ENCODE data around the gene ESRRG.

DNA sequence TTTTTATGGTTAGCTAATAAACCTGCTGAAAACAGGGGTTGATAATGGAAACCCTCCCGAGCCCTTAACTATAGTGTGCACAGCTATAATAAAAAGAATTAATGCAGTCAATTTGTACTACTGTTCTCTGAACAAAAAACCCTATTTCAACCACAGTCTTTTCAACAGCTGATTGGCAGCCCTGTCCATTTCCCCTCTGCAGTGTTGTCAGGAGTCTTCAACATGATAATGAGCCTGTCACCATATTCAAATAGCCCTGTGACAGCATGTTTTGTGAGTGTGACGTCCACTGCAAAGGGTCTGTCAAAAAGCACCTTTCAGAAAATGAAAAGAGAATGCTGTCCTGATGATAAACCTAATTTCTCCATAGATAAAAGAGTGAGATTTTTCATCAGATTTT lies 92.7 kb downstream of the ESRRG start:
- TF ChIP-seq POLR2AphosphoS5 (IDR thresholded peaks at IDR 0.05; ENCODE audit: borderline replicate concordance, low read depth, low read length): no peak
- no peak for TF ChIP-seq EZH2 (IDR thresholded peaks at IDR 0.05)
- TF ChIP-seq FOXP2 (optimal IDR thresholded peaks at IDR 0.05; ENCODE audit: control extremely low read depth, extremely low read length, insufficient read depth): no peak
